Esophagus muscularis mucosa (tissue), 4 donors: ENCODE results near the gene SLX4IP. TPM values are rescaled to one million over a fixed set of nuclear protein-coding genes. Genes with fewer than 3 reads are reported as not detected.

ENCODE experiments used
- DNase-seq: peaks from one replicate; pipeline ENCODE4 v3.0.0-alpha.2; 2017; ENCODE audit errors: extremely low spot score
- H3K27ac ChIP-seq, 4 donors: fragments of 200-600 bp; sonication (generic); replicated peaks in 1 of 4; 1 replicate in 3 of 4; 2 replicates in 1 of 4; pipeline ENCODE4 v1.5.1; 2016 to 2019; ENCODE audit warnings: mild to moderate bottlenecking in 1 of 4
- H3K27me3 ChIP-seq, 4 donors: fragments of 200-600 bp; sonication (generic); one replicate each; pipeline versions ENCODE4 v1.5.1 to v1.6.0; 2016 to 2019
- H3K36me3 ChIP-seq, 4 donors: fragments of 200-600 bp; sonication (generic); one replicate each; pipeline ENCODE4 v1.5.1; 2016 to 2019
- H3K4me1 ChIP-seq, 4 donors: fragments of 200-600 bp; sonication (generic); one replicate each; pipeline ENCODE4 v1.5.1; 2016 to 2019
- H3K4me3 ChIP-seq, 4 donors: fragments of 200-600 bp; sonication (generic); 1 replicate in 2 of 4; 2 replicates in 2 of 4; pipeline ENCODE4 v1.5.1; 2016 to 2019; ENCODE audit warnings: mild to moderate bottlenecking in 4 of 4, moderate library complexity in 1 of 4
- H3K9me3 ChIP-seq, 4 donors: fragments of 200-600 bp; sonication (generic); 1 replicate in 3 of 4; 2 replicates in 1 of 4; pipeline ENCODE4 v1.5.1; 2016 to 2019
- EP300 ChIP-seq: sonication (generic); formaldehyde crosslinking; IDR thresholded peaks from one replicate; pipeline ENCODE4 v1.6.1; 2017; ENCODE audit warnings: antibody characterized with exemption
- POLR2A ChIP-seq: fragments of 450-650 bp; IDR thresholded peaks from one replicate; pipeline ENCODE4 v1.6.1; 2017; ENCODE audit warnings: antibody characterized with exemption, moderate library complexity, mild to moderate bottlenecking, low read depth
- POLR2AphosphoS5 ChIP-seq, 2 donors: sonication (generic); formaldehyde crosslinking; IDR thresholded peaks; one replicate each; pipeline ENCODE4 v1.6.1; 2017; ENCODE audit warnings: antibody characterized with exemption in 2 of 2
- WGBS: methylation state at CpG from one replicate; pipeline ENCODE4 v1.1.5; 2018; 5-methylcytosine and 5-hydroxymethylcytosine counted together
- intact Hi-C: fragments of 100-400 bp; cut with DNase I; formaldehyde crosslinking; loops from one replicate; pipeline ENCODE4 v1.15.1; 2023
- total RNA-seq, 4 donors: library from RNA; depleted of rRNA; stranded (reverse); fragments of >200 nt; gene quantifications; one replicate each; pipeline versions ENCODE4 v1.1.0 to v1.2.1, GENCODE V29; 2016
- TF ChIP-seq, protein P1 (sequence below), 3 experiments: fragments of 200-600 bp in 2 of 3; fragments of 450-650 bp in 1 of 3; sonication (generic) in 2 of 3; IDR thresholded peaks; one replicate each; pipeline ENCODE4 v1.5.1; 2017 to 2019; ENCODE audit warnings: antibody characterized with exemption in 3 of 3, mild to moderate bottlenecking in 2 of 3, moderate library complexity in 1 of 3

SLX4IP gene
- total RNA-seq, 4 donors from 2014 or later: 1.2 to 2.1 (median 1.5) TPM

- no peaks in the 10 kb centered on the region for H3K36me3 ChIP-seq
- H3K27ac ChIP-seq: no peak overlapping the region
- no peaks in the 10 kb centered on the region for H3K27me3 ChIP-seq
- H3K4me3 ChIP-seq: no peak overlapping the region
- no peak for TF ChIP-seq POLR2A
- TF ChIP-seq, protein P1, sequence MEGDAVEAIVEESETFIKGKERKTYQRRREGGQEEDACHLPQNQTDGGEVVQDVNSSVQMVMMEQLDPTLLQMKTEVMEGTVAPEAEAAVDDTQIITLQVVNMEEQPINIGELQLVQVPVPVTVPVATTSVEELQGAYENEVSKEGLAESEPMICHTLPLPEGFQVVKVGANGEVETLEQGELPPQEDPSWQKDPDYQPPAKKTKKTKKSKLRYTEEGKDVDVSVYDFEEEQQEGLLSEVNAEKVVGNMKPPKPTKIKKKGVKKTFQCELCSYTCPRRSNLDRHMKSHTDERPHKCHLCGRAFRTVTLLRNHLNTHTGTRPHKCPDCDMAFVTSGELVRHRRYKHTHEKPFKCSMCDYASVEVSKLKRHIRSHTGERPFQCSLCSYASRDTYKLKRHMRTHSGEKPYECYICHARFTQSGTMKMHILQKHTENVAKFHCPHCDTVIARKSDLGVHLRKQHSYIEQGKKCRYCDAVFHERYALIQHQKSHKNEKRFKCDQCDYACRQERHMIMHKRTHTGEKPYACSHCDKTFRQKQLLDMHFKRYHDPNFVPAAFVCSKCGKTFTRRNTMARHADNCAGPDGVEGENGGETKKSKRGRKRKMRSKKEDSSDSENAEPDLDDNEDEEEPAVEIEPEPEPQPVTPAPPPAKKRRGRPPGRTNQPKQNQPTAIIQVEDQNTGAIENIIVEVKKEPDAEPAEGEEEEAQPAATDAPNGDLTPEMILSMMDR (IDR thresholded peaks at IDR 0.05): no peak
- TF ChIP-seq POLR2AphosphoS5 (IDR thresholded peaks at IDR 0.05): no peak
- no peak for TF ChIP-seq EP300
- intact Hi-C loops: no loop called here
- H3K9me3 ChIP-seq: no peaks in the 10 kb centered on the region
- H3K4me1 ChIP-seq: peaks cover 0 to 12% (median 0%) of the 10 kb centered on the region in 4 donors
- WGBS: 98% methylated on average over 6 of the region's 6 CpGs
- DNase-seq: no peak
Observed at GRCh38 chr20:10448270-10449156, 13.4 kb downstream of the SLX4IP start.

- intact Hi-C loops: no loop called here
- H3K27ac ChIP-seq: no peak overlapping the region
- no peak overlapping the region for H3K4me3 ChIP-seq
- WGBS: 94% methylated on average over 2 of the region's 2 CpGs
- H3K36me3 ChIP-seq: no peaks in the 10 kb centered on the region
- peaks cover 0 to 10% (median 0%) of the 10 kb centered on the region in 4 donors for H3K4me1 ChIP-seq
- H3K9me3 ChIP-seq: no peaks in the 10 kb centered on the region
- TF ChIP-seq, protein P1 (IDR thresholded peaks at IDR 0.05): no peak
- TF ChIP-seq POLR2AphosphoS5 (IDR thresholded peaks at IDR 0.05): no peak
- no peak for TF ChIP-seq POLR2A
- no peak for TF ChIP-seq EP300
- DNase-seq: no peak
- no peaks in the 10 kb centered on the region for H3K27me3 ChIP-seq
Observed at GRCh38 chr20:10449270-10449669, 14.2 kb downstream of the SLX4IP start.

DNA sequence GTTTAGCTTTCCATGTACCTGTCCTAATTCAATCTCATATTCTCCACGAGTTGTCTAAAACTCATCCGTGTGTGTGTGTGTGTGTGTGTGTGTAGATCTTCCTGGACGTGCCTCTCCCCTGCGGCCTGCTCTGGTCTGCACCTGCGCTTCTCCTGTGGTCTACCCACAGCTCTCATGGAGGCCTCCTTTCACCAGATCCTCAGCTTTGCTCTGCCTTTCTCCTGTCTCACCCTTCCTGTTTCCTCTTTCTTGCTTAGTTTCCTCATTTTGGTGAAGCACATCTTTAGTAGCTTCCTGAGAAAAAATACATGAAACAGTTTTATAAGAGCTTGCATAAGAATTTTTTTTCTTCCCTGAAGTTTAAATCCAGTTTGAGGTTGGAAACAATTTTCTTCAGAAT lies 18.1 kb downstream of the SLX4IP start:
- Histone ChIP-seq H3K27me3 (no peaks in the 10 kb centered on the region), H3K4me1 (no peaks in the 10 kb centered on the region)
- WGBS: 77% methylated on average over 5 of the region's 5 CpGs

DNA sequence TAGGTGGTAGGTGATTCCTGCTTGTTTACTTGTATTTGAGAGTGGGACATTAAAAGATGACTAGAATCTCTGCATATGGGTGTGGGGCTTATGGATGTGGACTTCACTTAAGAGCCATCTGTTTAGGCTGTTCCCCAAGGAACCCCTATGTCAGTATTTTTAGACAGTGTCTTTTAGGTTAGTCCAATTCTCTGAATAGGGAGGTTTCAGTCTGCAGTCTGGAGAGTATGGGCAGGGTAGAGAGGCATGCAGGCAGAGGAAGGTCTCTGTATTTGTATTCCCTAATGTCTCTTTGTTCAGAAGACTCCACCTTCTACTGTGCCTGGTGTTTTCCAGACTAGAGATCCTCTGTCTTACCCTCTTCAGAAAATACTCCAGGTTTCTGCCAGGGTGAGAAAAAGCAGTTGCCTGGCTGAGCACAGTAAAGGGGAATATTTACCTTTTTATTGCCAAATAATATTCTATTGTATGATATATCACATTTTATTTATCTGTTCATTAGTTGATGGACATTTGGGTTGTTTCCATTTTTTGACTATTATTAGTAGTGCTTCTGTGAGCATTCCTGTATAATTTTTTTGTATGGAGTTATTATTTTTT lies 19.1 kb downstream of the SLX4IP start:
- Histone ChIP-seq H3K4me3 (no peak overlapping the region), H3K27me3 (no peaks in the 10 kb centered on the region), H3K4me1 (no peaks in the 10 kb centered on the region), H3K9me3 (peaks cover 0 to 5% (median 0%) of the 10 kb centered on the region in 4 donors), H3K27ac (no peak overlapping the region), H3K36me3 (no peaks in the 10 kb centered on the region)
- TF ChIP-seq POLR2AphosphoS5 (IDR thresholded peaks at IDR 0.05) (no peak), EP300 (no peak), POLR2A (no peak)
- no peak for DNase-seq
- intact Hi-C loops: no loop called here

More for the DNA sequence above, 18.1 kb downstream of the SLX4IP start:
- H3K36me3 ChIP-seq: no peaks in the 10 kb centered on the region
- no peak for TF ChIP-seq POLR2A
- no peak for TF ChIP-seq EP300
- TF ChIP-seq POLR2AphosphoS5 (IDR thresholded peaks at IDR 0.05): no peak
- TF ChIP-seq, protein P1 (IDR thresholded peaks at IDR 0.05): no peak
- H3K27ac ChIP-seq: no peak overlapping the region
- peaks cover 0 to 5% (median 0%) of the 10 kb centered on the region in 4 donors for H3K9me3 ChIP-seq
- H3K4me3 ChIP-seq: no peak overlapping the region
- DNase-seq: no peak
- intact Hi-C loops: no loop called here

- Histone ChIP-seq H3K36me3 (no peaks in the 10 kb centered on the region), H3K4me1 (peaks cover 0 to 9% (median 6%) of the 10 kb centered on the region in 4 donors), H3K9me3 (peaks cover 0 to 5% (median 0%) of the 10 kb centered on the region in 4 donors), H3K27ac (no peak overlapping the region), H3K27me3 (no peaks in the 10 kb centered on the region), H3K4me3 (no peak overlapping the region)
- no peak for TF ChIP-seq EP300
- TF ChIP-seq, protein P1 (IDR thresholded peaks at IDR 0.05): no peak
- TF ChIP-seq POLR2AphosphoS5 (IDR thresholded peaks at IDR 0.05): no peak
- no peak for TF ChIP-seq POLR2A
- DNase-seq: no peak
- intact Hi-C loops: no loop called here
- WGBS: 93% methylated on average over 2 of the region's 2 CpGs
Observed at GRCh38 chr20:10461495-10461894, 26.4 kb downstream of the SLX4IP start.
